ENCODE measurements around the gene PRR23E. TPM values are rescaled to one million over a fixed set of nuclear protein-coding genes. Genes with fewer than 3 reads are reported as not detected.

Gene PRR23E
- total RNA-seq, 1 experiment from 2014 or later = not detected

DNA sequence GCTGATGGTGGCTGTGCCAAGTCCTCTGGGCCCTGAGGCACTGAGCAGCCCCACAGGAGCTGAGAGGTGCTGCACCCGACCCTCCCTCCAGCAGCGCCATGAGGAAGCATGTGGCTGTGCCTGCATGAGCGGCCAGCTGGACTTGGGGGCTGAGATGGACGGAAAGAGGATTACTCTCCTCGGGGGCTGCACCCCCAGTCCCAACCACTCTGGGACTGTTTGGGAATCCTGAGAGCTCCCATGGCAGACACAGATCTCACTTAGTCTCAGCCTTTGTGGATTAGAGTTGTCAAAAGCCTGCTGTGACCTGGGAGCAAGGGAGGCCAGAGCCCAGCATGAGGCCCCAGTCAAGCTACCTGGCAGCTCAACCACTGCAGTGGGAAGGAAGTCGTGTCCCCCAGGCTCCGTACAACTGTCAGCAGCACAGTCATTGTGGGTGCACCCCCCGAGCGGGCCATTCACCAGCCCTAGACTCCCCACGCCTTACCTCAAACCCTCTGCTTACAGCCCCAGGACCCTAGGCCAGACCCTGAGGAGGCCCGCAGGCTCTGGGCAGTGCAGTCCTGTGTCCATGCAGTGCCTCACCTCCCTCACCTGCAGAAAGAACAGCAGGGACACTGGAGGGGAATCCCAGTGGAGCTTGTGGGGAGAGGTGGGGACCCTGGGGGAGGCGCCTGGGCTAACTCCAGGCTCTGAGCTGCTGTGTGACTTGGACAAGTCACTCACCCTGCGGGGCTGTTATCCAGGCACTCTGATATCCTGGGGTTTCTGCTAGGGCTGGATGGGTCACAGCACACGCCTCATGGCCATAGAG, 17.1 kb downstream of the PRR23E start:
- ATAC-seq = 0 out of 2 replicates have a peak, but pooled peaks have one; percentile 20
- Histone ChIP-seq H3K36me3 (ENCODE audit: control insufficient read depth, insufficient read depth, low read length) (no peaks in the 10 kb centered on the region), H3K27ac (ENCODE audit: low read length) (no peak overlapping the region), H3K9me3 (ENCODE audit: control insufficient read depth, insufficient read depth, low read depth, low read length) (no peaks in the 10 kb centered on the region), H3K4me1 (ENCODE audit: control insufficient read depth, insufficient read depth, low read length) (no peaks in the 10 kb centered on the region), H3K4me3 (ENCODE audit: low read depth in 2 of 2, low read length in 2 of 2) (no peak overlapping the region), H3K27me3 (ENCODE audit: control insufficient read depth, insufficient read depth, low read length) (peaks cover 7% of the 10 kb centered on the region; the same call in 1 of the 2 replicates)
- DNase-seq (ENCODE audit: low read depth, low spot score) = no peak
- TF ChIP-seq SIN3A (IDR thresholded peaks at IDR 0.05; ENCODE audit: borderline replicate concordance, insufficient read depth, low read depth, low read length) (no peak), CTCF (IDR thresholded peaks at IDR 0.05) (no peak), POLR2AphosphoS5 (IDR thresholded peaks at IDR 0.05; ENCODE audit: low read depth, low read length) (no peak), TCF7L2 (IDR thresholded peaks at IDR 0.05; ENCODE audit: low read depth, low read length) (no peak)
- TF ChIP-seq, protein P1, sequence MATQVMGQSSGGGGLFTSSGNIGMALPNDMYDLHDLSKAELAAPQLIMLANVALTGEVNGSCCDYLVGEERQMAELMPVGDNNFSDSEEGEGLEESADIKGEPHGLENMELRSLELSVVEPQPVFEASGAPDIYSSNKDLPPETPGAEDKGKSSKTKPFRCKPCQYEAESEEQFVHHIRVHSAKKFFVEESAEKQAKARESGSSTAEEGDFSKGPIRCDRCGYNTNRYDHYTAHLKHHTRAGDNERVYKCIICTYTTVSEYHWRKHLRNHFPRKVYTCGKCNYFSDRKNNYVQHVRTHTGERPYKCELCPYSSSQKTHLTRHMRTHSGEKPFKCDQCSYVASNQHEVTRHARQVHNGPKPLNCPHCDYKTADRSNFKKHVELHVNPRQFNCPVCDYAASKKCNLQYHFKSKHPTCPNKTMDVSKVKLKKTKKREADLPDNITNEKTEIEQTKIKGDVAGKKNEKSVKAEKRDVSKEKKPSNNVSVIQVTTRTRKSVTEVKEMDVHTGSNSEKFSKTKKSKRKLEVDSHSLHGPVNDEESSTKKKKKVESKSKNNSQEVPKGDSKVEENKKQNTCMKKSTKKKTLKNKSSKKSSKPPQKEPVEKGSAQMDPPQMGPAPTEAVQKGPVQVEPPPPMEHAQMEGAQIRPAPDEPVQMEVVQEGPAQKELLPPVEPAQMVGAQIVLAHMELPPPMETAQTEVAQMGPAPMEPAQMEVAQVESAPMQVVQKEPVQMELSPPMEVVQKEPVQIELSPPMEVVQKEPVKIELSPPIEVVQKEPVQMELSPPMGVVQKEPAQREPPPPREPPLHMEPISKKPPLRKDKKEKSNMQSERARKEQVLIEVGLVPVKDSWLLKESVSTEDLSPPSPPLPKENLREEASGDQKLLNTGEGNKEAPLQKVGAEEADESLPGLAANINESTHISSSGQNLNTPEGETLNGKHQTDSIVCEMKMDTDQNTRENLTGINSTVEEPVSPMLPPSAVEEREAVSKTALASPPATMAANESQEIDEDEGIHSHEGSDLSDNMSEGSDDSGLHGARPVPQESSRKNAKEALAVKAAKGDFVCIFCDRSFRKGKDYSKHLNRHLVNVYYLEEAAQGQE (IDR thresholded peaks at IDR 0.05; ENCODE audit: insufficient read depth in 1 of 2, low read depth in 2 of 2, low read length in 1 of 2) = no peak
- in situ Hi-C loops (cut with HindIII; ENCODE audit: low pct_unique_long_range_greater_than_20kb, low sequenced_read_pairs) = no loop called here
- CTCF ChIA-PET = no interaction called here
- intact Hi-C loops (cut with micrococcal nuclease; ENCODE audit: unreplicated experiment) = no loop called here
- POLR2A ChIA-PET = no interaction called here
- BruUV-seq (replicated peaks) = no TSS peak

- peaks cover 12% of the 10 kb centered on the region for H3K27me3 ChIP-seq (ENCODE audit: control insufficient read depth, insufficient read depth, low read length)
- POLR2A ChIA-PET = no interaction called here
- no peak for DNase-seq (ENCODE audit: low read depth, low spot score)
- intact Hi-C loops (cut with micrococcal nuclease; ENCODE audit: unreplicated experiment) (no loop called here), in situ Hi-C loops (cut with HindIII; ENCODE audit: low pct_unique_long_range_greater_than_20kb, low sequenced_read_pairs) (no loop called here)
- no peak overlapping the region for H3K4me3 ChIP-seq (ENCODE audit: low read depth in 2 of 2, low read length in 2 of 2)
- no peaks in the 10 kb centered on the region for H3K36me3 ChIP-seq (ENCODE audit: control insufficient read depth, insufficient read depth, low read length)
- H3K27ac ChIP-seq (ENCODE audit: low read length) = no peak overlapping the region
- TF ChIP-seq, protein P1 (IDR thresholded peaks at IDR 0.05; ENCODE audit: insufficient read depth in 1 of 2, low read depth in 2 of 2, low read length in 1 of 2) = no peak
- TF ChIP-seq SIN3A (IDR thresholded peaks at IDR 0.05; ENCODE audit: borderline replicate concordance, insufficient read depth, low read depth, low read length) (no peak), POLR2AphosphoS5 (IDR thresholded peaks at IDR 0.05; ENCODE audit: low read depth, low read length) (no peak), TCF7L2 (IDR thresholded peaks at IDR 0.05; ENCODE audit: low read depth, low read length) (no peak)
- H3K4me1 ChIP-seq (ENCODE audit: control insufficient read depth, insufficient read depth, low read length) = no peaks in the 10 kb centered on the region
- no peak for ATAC-seq
- BruUV-seq (replicated peaks) = no TSS peak
- H3K9me3 ChIP-seq (ENCODE audit: control insufficient read depth, insufficient read depth, low read depth, low read length) = no peaks in the 10 kb centered on the region
- CTCF ChIA-PET = no interaction called here
These were observed 17.7 kb downstream of the PRR23E start for GRCh38 chr3:127210654-127210943.

Measured in Panc1 (cell line).